ENCODE results near the gene RAB15. TPM values are rescaled to one million over a fixed set of nuclear protein-coding genes. Genes with fewer than 3 reads are reported as not detected.
A peak's percentile ranks its signal among the peaks of the same experiment; 100 is the strongest.

RAB15 gene
- total and polyA plus RNA-seq, 7 donors, result 3.1 to 61.9 (median 18.0) TPM

DNA sequence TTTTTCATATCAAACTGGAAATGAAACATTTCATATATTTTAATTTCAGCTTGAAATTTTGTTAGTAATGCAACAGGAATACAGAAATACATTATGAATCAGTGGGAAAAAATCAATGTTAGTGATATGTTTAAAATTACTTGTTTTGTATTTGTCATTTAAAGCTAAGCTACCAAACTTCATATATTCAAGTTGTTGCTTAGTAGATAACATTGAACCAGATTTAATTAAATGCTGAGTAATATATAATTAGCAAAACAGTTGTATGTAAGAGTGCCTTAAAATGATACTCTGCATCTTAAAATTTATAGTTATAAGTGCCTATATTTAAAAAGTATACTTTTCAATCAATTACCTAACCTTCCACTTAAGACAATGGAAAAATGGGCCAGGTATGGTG is 52.9 kb downstream of the RAB15 start:
- intact Hi-C loops (cut with DNase I), result no loop called here
- peaks cover 0 to 5% of the 10 kb centered on the region in 2 donors for H3K36me3 ChIP-seq (ENCODE audit: insufficient read depth in 1 of 2, low read depth in 1 of 2)
- no peak for DNase-seq
- ATAC-seq, result no peak
- no peak overlapping the region for H3K4me3 ChIP-seq
- H3K27ac ChIP-seq, result peak overlapping the region; percentile 32
- no peaks in the 10 kb centered on the region for H3K27me3 ChIP-seq (ENCODE audit: insufficient read depth in 3 of 3, low read length in 2 of 3)
- H3K4me1 ChIP-seq, result peaks cover 68% of the 10 kb centered on the region
- no peaks in the 10 kb centered on the region for H3K9me3 ChIP-seq
- TF ChIP-seq, protein P1, sequence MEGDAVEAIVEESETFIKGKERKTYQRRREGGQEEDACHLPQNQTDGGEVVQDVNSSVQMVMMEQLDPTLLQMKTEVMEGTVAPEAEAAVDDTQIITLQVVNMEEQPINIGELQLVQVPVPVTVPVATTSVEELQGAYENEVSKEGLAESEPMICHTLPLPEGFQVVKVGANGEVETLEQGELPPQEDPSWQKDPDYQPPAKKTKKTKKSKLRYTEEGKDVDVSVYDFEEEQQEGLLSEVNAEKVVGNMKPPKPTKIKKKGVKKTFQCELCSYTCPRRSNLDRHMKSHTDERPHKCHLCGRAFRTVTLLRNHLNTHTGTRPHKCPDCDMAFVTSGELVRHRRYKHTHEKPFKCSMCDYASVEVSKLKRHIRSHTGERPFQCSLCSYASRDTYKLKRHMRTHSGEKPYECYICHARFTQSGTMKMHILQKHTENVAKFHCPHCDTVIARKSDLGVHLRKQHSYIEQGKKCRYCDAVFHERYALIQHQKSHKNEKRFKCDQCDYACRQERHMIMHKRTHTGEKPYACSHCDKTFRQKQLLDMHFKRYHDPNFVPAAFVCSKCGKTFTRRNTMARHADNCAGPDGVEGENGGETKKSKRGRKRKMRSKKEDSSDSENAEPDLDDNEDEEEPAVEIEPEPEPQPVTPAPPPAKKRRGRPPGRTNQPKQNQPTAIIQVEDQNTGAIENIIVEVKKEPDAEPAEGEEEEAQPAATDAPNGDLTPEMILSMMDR (IDR thresholded peaks at IDR 0.05), result no peak

- H3K4me1 ChIP-seq, result peaks cover 60% of the 10 kb centered on the region
- peak overlapping the region; percentile 32 for H3K27ac ChIP-seq
- intact Hi-C loops (cut with DNase I), result no loop called here
- no peaks in the 10 kb centered on the region for H3K27me3 ChIP-seq (ENCODE audit: insufficient read depth in 3 of 3, low read length in 2 of 3)
- no peak overlapping the region for H3K4me3 ChIP-seq
- no peaks in the 10 kb centered on the region for H3K36me3 ChIP-seq (ENCODE audit: insufficient read depth in 1 of 2, low read depth in 1 of 2)
- 59 to 86% (median 76%) methylated on average over 4 of the region's 4 CpGs for WGBS, 3 donors
- DNase-seq, result no peak
- ATAC-seq, result no peak
- TF ChIP-seq, protein P1 (IDR thresholded peaks at IDR 0.05), result no peak
- no peaks in the 10 kb centered on the region for H3K9me3 ChIP-seq
Measured at GRCh38 chr14:64918216-64918615, 53.9 kb downstream of the RAB15 start.

DNA sequence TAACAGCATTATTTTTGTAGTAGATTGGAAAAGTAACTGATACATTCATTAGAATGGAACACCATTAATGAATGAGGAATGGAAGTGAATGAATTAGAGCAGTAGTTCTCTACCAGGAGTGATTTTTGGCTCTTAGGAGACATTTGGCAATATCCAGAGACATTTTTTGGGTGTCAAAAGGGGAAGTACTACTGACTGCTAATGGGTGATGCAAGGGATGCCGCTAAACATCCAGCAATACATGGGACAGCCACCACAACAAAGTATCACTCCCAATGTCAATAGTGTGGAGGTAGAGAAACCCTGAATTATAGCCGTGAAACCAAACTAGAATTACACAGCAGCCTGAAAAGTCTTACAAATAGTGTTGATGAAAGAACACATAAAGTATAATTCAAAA is 56.3 kb downstream of the RAB15 start:
- Histone ChIP-seq H3K4me3 (peak overlapping the region; percentile 99), H3K9me3 (no peaks in the 10 kb centered on the region), H3K4me1 (peaks cover 52% of the 10 kb centered on the region), H3K27ac (peak overlapping the region; percentile 100), H3K36me3 (ENCODE audit: insufficient read depth in 1 of 2, low read depth in 1 of 2) (no peaks in the 10 kb centered on the region), H3K27me3 (ENCODE audit: insufficient read depth in 3 of 3, low read length in 2 of 3) (no peaks in the 10 kb centered on the region)
- intact Hi-C loops (cut with DNase I), result no loop called here
- DNase-seq (no peak), ATAC-seq (no peak)
- 88 to 91% (median 89%) methylated on average over 2 of the region's 2 CpGs for WGBS, 3 donors
- TF ChIP-seq, protein P1 (IDR thresholded peaks at IDR 0.05), result no peak

GRCh38 chr14:64915029-64915424 is 57.1 kb downstream of the RAB15 start:
- Histone ChIP-seq H3K4me1 (peaks cover 45% of the 10 kb centered on the region), H3K36me3 (ENCODE audit: insufficient read depth in 1 of 2, low read depth in 1 of 2) (no peaks in the 10 kb centered on the region), H3K9me3 (no peaks in the 10 kb centered on the region), H3K27ac (peak overlapping the region; percentile 100), H3K27me3 (ENCODE audit: insufficient read depth in 3 of 3, low read length in 2 of 3) (no peaks in the 10 kb centered on the region), H3K4me3 (peak overlapping the region; percentile 99)
- DNase-seq (no peak), ATAC-seq (no peak)
- WGBS, 3 donors, result 7 to 14% (median 10%) methylated on average over 4 of the region's 4 CpGs
- intact Hi-C loops (cut with DNase I), result no loop called here
- TF ChIP-seq, protein P1 (IDR thresholded peaks at IDR 0.05), result no peak
